Activated CD8-positive, alpha-beta memory T cell treated with anti-CD3 and anti-CD28 coated beads for 24 hours (primary cell): ENCODE data around the gene CD37.
"Not testable (repeated sequence)": the region's sequence is repeated elsewhere in the genome, so short reads cannot be mapped to it uniquely, and the experiment has no call there.

Source experiments
- DNase-seq: peaks from one replicate; pipeline ENCODE4 v3.0.0-alpha.2; 2020

The CD37 gene, protein sequence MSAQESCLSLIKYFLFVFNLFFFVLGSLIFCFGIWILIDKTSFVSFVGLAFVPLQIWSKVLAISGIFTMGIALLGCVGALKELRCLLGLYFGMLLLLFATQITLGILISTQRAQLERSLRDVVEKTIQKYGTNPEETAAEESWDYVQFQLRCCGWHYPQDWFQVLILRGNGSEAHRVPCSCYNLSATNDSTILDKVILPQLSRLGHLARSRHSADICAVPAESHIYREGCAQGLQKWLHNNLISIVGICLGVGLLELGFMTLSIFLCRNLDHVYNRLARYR

DNA sequence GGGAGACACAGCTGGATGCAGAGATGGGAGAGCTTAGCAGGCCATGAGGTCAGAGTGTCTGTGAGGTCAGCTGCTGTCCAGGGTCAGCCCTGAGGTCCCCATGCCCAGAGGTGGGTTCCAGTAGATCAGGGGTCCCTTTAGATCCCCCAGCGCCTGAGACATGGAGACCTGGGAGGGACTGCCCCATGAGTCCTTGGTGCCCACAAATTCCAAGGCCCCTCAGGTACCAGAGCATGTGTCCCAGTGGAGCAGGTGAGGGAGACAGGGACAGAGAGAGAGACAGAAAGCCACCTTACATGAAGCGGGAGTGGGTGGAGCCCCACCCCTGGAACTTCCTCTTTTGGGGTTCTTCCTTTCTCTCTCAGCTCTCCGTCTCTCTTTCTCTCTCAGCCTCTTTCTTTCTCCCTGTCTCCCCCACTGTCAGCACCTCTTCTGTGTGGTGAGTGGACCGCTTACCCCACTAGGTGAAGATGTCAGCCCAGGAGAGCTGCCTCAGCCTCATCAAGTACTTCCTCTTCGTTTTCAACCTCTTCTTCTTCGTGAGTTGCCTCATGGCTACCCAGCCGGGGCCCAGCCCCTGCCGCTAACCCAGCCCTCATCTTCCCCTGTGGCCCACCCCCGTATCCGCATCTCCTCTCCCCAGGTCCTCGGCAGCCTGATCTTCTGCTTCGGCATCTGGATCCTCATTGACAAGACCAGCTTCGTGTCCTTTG lies at the start of gene CD37:
Gene CD37 (plus strand): TSS at position 336 of the 713 bp plus-strand sequence. CDS start 135 bp downstream, at position 471.
- DNase-seq, result peak; percentile 85

DNA sequence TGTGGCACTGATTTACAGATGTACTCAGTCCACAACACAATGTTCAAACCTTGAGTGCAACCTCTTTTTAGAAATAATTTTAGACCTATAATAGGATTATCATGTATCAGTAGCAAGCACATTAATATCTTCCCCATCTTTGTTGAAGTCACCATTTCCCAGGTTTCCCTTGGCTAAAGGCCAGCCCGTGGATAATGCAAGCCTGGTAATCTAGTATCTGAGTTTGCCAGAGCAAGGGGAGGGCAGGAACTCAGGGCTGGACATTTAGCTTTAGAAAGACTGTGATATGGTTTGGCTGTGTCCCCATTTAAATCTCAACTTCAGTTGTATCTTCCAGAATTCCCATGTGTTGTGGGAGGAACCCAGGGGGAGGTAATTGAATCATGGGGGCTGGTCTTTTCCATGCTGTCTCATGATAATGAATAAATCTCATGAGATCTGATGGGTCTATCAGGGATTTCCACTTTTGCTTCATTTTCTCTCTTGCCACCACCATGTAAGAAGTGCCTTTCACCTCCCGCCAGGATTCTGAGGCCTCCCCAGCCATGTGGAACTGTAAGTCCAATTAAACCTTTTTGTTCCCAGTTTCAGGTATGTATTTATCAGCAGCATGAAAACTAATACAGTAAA lies 48.0 kb upstream of the CD37 start:
- no peak for DNase-seq

DNA sequence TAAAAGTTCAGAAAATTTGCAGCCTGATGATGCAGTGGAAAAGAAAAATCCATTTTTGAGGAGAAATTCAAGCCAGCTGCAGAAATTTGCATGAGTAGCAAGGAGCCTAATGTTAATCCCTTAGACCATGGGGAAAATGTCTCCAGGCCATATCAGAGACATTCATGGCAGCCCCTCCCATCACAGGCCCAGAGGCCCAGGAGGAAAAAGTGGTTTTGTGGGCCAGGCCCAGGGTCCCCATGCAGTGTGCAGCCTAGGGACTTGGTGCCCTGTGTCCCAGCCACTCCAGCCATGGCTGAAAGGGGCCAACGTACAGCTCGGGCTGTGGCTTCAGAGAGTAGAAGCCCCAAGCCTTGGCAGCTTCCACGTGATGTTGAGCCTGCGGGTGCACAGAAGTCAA lies 47.0 kb upstream of the CD37 start:
- DNase-seq, result not testable (repeated sequence)

DNA sequence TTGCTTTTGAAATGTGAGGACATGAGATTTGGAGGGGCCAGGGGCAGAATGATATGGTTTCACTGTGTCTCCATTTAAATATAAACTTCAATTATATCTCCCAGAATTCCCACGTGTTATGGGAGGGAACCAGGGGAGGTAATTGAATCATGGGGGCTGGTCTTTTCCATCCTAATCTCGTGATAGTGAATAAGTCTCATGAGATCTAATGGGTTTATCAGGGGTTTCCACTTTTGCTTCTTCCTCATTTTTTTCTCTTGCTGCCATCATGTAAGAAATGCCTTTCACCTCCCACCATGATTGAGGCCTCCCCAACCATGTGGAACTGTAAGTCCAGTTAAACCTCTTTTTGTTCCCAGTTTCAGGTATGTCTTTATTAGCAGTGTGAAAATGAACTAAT lies 45.9 kb upstream of the CD37 start:
- not testable (repeated sequence) for DNase-seq

DNA sequence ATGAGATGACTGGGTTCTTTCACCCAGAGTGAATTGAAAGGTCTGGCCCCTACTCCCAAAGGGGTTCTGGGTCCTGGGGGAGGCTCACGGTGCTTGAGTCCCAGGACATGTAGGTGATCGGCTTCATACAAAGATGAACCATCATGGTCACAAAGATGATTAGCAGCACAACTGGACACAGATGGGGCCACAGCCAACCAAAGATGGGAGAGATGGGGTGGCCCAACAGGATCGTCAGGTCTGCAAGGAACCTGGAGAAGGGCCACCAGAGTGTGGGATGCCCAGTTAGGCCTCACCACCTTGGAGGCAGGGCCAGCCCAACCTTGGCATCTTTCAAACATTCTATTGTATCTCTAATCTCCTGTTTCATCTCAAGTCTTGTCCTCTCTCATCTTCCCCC lies 44.7 kb upstream of the CD37 start:
- no peak for DNase-seq

DNA sequence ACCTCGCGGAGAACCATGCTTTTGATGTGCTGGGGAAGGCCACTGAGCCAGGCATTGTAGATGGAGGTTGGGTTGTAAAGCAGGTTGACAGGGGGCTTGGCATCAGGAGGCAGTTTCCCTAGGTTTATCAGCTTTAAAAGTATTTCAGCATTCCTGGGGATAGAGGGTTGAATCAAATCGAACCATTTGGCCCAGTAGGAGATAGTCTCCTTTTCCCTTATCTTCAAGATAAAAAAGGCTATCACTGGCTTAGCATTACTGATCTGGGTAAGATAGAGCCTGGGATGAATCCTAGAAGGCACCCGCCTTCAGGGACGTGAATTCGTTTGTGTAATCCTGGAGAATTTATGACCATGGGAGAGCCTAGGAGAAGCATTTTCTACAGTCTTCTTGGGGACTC lies 40.8 kb upstream of the CD37 start:
- no peak for DNase-seq

DNA sequence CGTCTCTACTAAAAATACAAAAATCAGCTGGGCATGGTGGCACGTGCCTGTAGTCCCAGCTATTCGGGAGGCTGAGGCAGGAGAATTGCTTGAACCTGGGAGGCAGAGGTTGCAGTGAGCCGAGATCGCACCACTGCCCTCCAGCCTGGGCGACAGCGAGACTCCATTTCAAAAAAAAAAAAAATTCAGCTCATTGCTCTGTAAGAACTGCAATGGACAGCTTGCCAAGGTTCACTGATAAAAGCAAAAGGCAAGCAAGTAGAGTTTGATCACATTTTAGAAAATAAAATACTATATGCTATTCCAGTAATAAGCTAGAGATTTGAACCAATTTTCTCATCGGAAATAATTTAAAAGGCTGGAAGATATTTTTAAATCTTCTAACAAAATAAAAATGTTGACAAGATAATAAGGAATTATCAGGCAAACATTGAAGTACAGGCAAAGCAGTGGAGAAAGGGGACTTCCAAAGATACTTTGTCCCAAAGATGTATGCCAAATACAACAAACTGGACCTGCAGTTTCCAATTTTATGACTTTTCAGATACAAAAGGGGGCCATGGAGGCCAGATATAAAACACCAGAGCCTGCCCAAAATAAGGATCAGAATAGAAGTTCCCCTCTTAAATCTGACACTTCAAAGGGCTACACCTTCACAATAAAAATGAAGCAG lies 39.9 kb upstream of the CD37 start:
- no peak for DNase-seq

DNA sequence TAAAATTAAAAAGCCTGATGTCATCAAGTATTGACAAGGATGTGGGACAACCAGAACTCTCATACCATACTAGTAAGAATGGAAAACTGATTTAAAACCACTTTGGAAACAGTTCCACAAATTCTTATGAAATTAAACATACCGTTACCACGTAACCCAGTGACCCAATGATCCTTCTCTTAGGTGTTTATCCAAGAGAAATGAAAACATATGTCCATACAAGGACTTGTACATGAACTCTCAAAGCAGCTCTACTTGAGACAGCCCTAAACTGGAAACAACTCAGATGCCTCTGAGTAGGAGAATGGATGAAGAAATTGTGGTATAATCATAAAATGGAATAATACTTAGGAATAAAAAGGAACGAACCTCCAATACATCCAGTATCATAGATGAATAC lies 37.8 kb upstream of the CD37 start:
- no peak for DNase-seq

DNA sequence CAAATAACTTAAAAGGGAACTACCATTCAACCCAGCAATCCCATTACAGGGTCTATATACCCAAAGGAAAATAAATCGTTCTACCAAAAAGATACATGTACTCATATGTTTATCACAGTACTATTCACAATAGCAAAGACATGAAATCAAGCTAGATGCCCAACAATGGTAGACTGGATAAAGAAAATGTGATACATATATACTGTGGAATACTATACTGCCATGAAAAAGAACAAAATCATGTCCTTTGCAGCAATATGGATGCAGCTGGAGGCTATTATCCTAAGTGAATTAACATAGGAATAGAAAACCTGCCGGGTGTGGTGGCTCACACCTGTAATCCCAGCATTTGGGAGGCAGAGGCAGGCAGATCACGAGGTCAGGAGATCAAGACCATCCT lies 36.6 kb upstream of the CD37 start:
- DNase-seq, result not testable (repeated sequence)

DNA sequence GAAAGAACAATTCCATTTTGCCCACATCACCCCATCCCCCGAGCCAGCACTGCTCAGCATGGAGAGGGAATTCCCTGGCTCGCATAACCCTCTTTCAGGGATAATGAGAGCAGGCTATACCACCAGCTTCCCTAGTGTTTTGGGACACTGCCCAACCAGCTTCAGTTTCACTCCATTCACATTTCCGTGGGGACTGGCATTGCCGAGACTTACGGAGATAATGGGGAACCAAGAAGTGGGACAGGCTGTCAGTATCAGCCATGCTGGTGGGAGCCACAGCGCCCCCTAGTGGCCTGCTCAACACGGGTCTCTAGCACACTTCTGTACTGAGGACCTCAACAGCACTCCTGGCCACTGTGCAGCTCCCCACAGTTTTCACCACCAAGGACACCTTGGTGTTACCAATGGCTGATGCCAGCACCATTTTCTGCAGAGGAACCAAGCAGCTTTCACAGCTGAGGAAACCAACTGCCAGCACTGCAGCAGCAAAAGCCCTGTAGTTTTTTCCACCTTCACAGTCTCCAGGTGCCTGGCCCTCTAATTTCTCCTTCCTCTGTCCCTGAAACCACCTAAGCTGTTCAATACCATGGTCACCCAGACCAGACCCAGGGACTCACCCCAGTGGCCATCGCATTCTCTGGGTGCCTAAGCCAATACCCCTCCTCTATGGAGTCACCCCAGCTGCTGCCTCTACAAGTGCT lies 33.9 kb upstream of the CD37 start:
- peak; percentile 91 for DNase-seq

DNA sequence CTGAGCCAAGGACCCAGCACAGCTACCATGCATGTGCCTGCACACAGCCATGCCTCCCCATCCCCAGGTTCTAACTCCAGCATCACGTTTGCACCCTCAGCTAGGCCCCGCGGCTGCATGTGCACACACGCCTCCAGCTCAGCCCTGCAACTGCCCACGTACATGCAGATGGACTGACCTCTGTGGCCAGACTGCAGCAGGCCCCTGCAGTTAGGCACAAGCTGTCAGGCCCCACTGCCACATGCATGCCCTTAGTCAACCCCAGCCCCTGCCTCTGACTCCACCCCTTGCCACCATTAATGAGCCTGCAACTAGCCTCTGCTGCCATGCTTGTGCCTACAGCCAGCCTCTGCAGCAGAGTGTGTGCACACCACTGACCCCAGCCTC lies 33.3 kb upstream of the CD37 start:
- DNase-seq, result no peak

DNA sequence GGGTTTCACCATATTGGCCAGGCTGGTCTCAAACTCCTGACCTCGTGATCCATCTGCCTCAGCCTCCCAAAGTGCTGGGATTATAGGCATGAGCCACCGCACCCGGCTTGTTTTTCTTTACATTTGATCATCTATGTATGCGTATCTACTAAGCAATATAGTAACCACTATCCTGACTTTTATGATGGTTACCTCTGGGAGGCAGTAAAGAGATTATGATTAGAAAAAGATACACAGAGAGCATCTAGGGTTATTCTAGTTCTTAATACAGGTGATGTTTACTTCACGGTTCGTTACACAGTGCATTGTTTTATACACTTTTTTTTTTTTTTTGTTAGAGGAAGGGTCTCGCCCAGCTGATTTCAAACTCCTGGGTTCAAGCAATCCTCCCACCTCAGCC lies 28.5 kb upstream of the CD37 start:
- DNase-seq, result not testable (repeated sequence)

DNA sequence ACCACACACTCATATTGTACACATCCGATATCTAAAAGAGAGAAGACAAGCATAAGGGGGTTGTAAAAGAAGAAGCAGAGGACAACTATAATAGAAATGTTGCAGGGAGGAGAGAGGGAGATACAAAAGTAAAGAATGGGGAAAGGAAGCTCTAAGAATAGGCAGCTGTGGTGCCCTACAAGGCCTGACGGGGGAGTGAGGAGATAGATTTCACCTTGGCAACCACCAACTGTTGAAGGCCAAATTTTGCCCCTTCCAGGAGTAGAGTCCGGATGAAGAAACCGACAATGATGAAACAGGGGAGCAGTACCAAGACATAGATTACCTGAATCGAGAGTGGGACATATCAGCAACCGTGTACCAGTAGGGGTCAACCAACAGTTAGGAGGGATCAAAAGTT lies 26.1 kb upstream of the CD37 start:
- DNase-seq, result no peak

DNA sequence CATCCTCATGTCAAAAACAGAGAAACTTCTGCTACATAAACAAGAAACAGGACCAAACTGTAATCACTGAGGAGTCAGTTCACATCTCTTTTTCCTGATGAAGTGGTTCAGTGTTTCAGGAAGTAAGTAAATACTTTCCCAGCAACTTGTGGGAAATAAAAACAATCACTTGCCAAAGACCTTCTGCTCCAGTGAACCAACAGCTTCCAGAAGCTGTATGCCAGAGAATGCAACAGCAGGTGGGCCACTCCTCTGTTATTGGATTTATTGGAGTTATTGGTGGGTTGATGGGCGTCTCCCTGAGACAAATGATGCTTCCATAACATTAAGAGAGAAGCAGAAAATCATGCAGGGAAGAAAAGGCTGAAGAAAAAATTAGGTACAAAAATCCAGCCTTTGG lies 20.1 kb upstream of the CD37 start:
- DNase-seq, result no peak

DNA sequence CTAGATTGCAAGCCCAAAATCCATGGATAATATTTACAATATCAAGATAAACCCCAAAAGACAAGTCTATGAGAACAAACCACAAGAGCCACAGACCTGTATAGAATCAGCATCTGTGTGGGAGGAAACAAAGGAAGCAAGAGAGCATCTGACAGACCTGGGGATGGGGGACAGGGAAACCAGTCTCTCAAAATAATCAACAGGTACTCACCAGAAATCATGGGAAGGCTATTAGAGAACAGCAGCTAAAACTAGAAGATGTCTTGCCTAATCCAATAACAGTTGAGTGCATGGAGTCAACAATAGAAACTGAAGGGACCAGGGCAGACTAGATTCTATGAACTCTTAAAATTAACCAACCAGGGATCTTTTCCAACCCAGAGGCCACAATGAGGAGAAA lies 18.9 kb upstream of the CD37 start:
- DNase-seq, result no peak

DNA sequence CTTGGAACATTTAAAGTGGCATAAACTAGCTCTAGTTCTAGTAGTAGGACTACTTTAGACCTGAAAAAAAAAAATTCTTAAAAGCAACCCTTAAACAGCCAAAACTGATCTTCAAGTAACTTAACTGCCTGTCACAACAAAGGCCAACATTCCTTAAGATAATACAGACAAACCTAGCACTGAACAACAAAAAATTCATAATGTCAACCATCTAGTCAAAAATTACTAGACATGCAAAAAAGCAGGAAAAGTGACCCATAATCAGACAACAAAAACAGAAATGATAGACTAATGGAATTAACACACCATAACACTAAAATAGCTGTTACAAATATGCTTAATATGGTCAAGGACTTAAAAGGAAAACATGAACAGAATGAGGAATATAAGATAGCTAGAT lies 16.9 kb upstream of the CD37 start:
- DNase-seq, result no peak

DNA sequence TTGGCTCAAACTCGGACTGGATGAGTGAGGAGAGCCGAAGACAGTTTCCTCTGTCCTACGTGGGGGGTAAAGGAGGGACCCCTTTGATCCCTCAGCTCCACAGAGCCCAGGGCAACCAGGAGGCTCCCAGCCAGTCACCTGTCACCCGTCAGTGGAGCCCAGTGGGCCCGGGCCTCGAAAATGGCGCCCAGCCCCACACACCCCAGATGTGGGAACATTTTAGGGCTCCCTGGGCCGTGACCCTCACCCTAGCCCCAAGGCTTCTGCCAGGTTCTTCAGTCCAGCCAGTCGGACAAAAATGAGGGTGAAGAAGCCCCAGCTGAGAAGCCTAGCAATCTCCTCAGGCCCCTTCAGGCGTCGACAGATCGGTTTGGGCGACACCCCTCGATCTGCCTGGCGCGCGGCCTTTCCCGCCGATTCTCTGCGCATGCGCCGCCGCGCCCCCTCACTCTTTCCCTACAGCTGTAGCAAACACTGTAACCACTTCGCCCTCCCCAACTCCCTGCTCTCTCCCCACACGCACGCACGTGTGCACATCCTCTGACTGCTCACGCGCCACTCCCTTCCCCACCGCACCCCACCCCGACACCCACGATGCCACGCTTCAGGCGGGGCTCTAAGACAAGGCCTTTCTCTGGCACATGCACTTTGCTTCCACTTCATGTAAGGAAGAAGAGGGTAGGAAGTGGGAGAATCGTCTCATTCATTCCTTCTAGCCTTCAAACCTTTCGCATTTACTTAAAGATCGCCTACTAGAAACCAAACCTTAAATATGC lies 10.2 kb upstream of the CD37 start, which contains the start of gene SLC6A16:
Gene SLC6A16 (minus strand): TSS at position 391 of the 776 bp plus-strand sequence. CDS start 13,844 bp downstream, outside the sequence.
- peak; percentile 28 for DNase-seq

DNA sequence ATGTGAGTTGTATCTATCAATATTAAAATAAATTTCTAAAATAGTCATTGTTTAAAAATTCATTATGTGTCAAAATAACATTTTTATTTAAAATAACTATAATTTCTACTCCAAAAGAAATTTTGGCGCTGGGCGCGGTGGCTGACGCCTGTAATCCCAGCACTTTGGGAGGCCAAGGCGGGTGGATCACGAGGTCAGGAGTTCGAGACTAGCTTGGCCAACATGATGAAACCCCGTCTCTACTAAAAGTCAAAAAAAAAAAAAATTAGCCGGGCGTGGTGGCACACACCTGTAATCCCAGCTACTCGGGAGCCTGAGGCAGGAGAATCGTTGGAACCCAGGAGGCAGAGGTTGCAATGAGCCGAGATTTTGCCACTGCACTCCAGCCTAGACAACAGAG lies 9.4 kb upstream of the CD37 start:
- peak; percentile 24 for DNase-seq

DNA sequence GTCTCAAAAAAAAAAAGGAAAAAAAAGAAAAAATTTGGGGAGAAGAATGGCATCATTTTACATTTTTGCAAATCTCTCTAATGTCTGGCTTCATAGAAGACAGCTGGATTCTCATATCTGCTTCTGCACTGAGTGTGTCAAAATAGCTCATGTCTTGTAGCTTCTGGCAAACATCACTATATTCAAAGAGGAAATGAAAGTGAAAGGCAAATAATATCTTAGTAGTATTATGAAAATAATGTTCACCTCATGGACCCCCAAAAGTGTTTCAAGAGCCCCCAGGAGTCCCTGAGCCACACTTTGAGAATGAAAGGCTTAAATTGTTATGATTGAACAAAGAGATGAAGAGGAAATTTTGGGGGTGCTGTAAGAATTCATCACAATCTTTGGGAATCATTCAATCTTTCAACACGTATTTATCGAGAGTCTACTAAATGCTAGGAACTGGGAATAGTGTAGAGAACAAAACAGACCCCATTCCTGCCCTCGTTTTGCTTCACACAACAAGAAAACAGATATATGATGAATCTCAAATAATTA lies 9.0 kb upstream of the CD37 start:
- DNase-seq, result no peak

DNA sequence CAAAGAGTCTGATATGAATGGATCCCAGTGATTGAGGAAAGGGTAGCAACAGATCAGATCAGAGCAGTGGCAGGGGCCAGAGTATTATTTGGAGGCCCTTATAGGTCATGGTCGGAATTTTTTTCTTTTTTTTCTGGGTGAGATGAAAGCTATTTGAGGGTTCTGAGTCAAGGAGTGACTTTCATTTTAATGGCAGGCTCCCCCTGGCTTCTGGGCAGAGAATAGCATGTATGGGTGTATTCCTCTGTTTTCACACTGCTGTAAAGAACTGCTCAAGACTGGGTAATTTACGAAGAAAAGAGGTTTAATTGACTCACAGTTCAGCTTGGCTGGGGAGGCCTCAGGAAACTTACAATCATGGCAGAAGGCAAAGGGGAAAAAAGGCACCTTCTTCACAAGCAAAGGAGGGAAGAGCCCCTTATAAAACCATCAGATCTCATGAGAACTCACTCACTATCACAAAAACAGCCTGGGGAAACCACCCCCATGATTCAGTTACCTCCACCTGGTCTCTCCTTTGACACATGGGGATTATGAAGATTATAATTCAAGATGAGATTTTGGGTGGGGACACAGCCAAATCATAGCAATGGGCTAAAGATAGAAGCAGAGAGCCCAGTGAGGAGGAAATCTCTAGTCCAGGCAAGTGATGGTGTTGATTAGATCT lies 7.2 kb upstream of the CD37 start:
- DNase-seq, result peak; percentile 67

DNA sequence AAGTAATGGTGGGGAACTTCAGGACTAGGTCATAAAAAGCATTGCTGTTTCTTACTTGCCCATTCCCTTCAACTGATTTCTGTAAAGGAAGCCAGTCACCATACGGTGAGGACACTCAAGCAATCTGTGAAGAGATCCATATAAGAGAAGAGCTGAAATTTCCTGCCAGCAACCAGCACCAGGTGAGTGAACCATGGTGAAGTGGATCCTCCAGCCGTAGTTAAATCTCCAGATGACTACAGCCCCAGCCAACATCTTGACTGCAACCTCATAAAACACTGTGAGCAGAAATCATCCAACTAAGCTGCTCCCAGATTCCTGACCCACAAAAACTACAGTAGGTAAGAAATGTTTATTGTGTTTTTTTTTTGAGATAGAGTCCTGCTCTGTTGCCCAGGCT lies 6.5 kb upstream of the CD37 start:
- peak; percentile 19 for DNase-seq
